Heart right ventricle (tissue), 16 donors: ENCODE results near the gene RFT1. TPM values are rescaled to one million over a fixed set of nuclear protein-coding genes. Genes with fewer than 3 reads are reported as not detected.

Experiments
- ATAC-seq, 8 donors: fragments of 200-7000 bp; cut with Tn5 transposase; one replicate each; pipeline ENCODE4 v1.9.1; 2020; ENCODE audit warnings: mild to moderate bottlenecking in 8 of 8, moderate library complexity in 8 of 8, moderate number of reproducible peaks in 1 of 8
- DNase-seq, 2 donors: peaks; one replicate each; pipeline ENCODE4 v3.0.0-alpha.2; 2020
- H3K27ac ChIP-seq, 10 donors: fragments of 200-600 bp; sonication (generic) in 2 of 10; one replicate each; pipeline versions ENCODE4 v1.5.0 to v1.8.0; 2020 to 2022; ENCODE audit warnings: mild to moderate bottlenecking in 3 of 10
- H3K27me3 ChIP-seq, 7 donors: fragments of 200-600 bp; one replicate each; pipeline ENCODE4 v1.8.0; 2021 to 2022; ENCODE audit warnings: mild to moderate bottlenecking in 2 of 7
- H3K36me3 ChIP-seq, 9 donors: fragments of 200-600 bp; sonication (generic) in 1 of 9; one replicate each; pipeline versions ENCODE4 v1.5.0 to v1.8.0; 2020 to 2022; ENCODE audit warnings: mild to moderate bottlenecking in 2 of 9
- H3K4me1 ChIP-seq, 9 donors: fragments of 200-600 bp; sonication (generic) in 1 of 9; one replicate each; pipeline versions ENCODE4 v1.5.0 to v1.8.0; 2020 to 2022; ENCODE audit warnings: mild to moderate bottlenecking in 4 of 9
- H3K4me3 ChIP-seq, 10 donors: fragments of 200-600 bp; sonication (generic) in 2 of 10; one replicate each; pipeline versions ENCODE4 v1.5.0 to v1.8.0; 2020 to 2022; ENCODE audit warnings: mild to moderate bottlenecking in 7 of 10, moderate library complexity in 2 of 10
- H3K9me3 ChIP-seq, 11 donors: fragments of 200-600 bp in 10 of 11; sonication (generic) in 2 of 11; one replicate each; pipeline versions ENCODE4 v1.5.0 to v1.8.0; 2013 to 2022; ENCODE audit warnings: mild to moderate bottlenecking in 2 of 11, control low read depth in 1 of 11, moderate library complexity in 1 of 11
- CTCF ChIP-seq, 9 donors: fragments of 200-600 bp; sonication (generic) in 2 of 9; IDR thresholded peaks; one replicate each; pipeline versions ENCODE4 v1.5.0 to v1.8.0; 2021 to 2022; ENCODE audit warnings: antibody characterized with exemption in 9 of 9, mild to moderate bottlenecking in 5 of 9, moderate library complexity in 1 of 9
- WGBS, 2 donors: extraction: QIAGEN DNeasy Blood & Tissue Kit; methylation state at CpG; one replicate each; pipeline ENCODE4 v1.1.7; 2013; ENCODE audit warnings: inconsistent platforms in 1 of 2; 5-methylcytosine and 5-hydroxymethylcytosine counted together
- intact Hi-C, 10 donors: fragments of 100-400 bp; cut with DNase I; formaldehyde crosslinking; loops; one replicate each; pipeline versions ENCODE4 v1.11.1 to v1.14.2; 2022
- polyA plus RNA-seq, 2 donors: library from polyadenylated mRNA; stranded (reverse); fragments of 200-250 nt; gene quantifications; one replicate each; pipeline ENCODE4 v1.2.3, GENCODE V29; 2013
- total RNA-seq, 10 donors: library from RNA; stranded (reverse); fragmentation: NEBNext Ultra II Directional in 3 of 10; extraction: Animal tissue kit (Norgen Biotek cat#: 25700) in 3 of 10; gene quantifications; one replicate each; pipeline versions ENCODE4 v1.2.1 to v1.2.4, GENCODE V29; 2021 to 2023
- donor health status: Arrhythmogenic right ventricular cardiomyopathy.
- donor health status: ischemic (EF 13 %, LVEDD 7.1; RV severe dilation, severe dysfunction).
- donor health status: healthy with polysubstance abuse.
- donor health status: DM: no; HTN: yes; CAD: no.
- donor health status: DM: no; HTN: no; CAD: no.
- donor health status: ischemic (EF 25% LVEDD 6.9; RV normal size, moderate dysfunction).
- donor health status: ischemic (EF 25% LVEDD 5.7; RV mildly dilated, moderate dysfunction).
- donor health status: healthy.
- donor health status: DM: yes; HTN: yes; CAD: no.
- donor health status: Ischemic cardiomyopathy.
- donor health status: ischemic (EF 35%, LVEDD 5.7; RV mildly dilated, moderate dysfunction).
- donor health status: nonischemic (EF 11% LVEDD 7.7; RV severe dilation, severe dysfunction).
- donor health status: DM: yes; HTN: yes; CAD: no.
- donor health status: PGD.
- donor health status: ischemic (EF 29% LVEDD 5.4; RV normal size, mild dysfunction).
- donor health status: nonischemic (EF 23%, LVEDD 6.1; RV moderate dilation, normal function).

The RFT1 gene
- total and polyA plus RNA-seq, 12 donors: 4.6 to 13.1 (median 9.1) TPM

GRCh38 chr3:53040351-53040820 is 89.8 kb downstream of the RFT1 start:
- H3K36me3 ChIP-seq: no peaks in the 10 kb centered on the region
- DNase-seq (no peak), ATAC-seq (no peak)
- peaks cover 0 to 45% (median 32%) of the 10 kb centered on the region in 9 donors for H3K4me1 ChIP-seq
- H3K27me3 ChIP-seq: no peaks in the 10 kb centered on the region
- intact Hi-C loops: loop anchor here in 2 of 10 donors (10.0 kb wide), 1 partner anchor 106 kb away; no protein-coding TSS in a partner anchor
- H3K4me3 ChIP-seq: no peak overlapping the region
- no peak overlapping the region for H3K27ac ChIP-seq
- H3K9me3 ChIP-seq: no peaks in the 10 kb centered on the region
- TF ChIP-seq CTCF (IDR thresholded peaks at IDR 0.05): no peak

GRCh38 chr3:53039376-53039752 is 90.9 kb downstream of the RFT1 start:
- H3K27ac ChIP-seq: no peak overlapping the region
- intact Hi-C loops: no loop called here
- H3K27me3 ChIP-seq: no peaks in the 10 kb centered on the region
- peaks cover 0 to 41% (median 28%) of the 10 kb centered on the region in 9 donors for H3K4me1 ChIP-seq
- H3K4me3 ChIP-seq: no peak overlapping the region
- no peaks in the 10 kb centered on the region for H3K9me3 ChIP-seq
- ATAC-seq (no peak), DNase-seq (no peak)
- no peaks in the 10 kb centered on the region for H3K36me3 ChIP-seq
- no peak for TF ChIP-seq CTCF (IDR thresholded peaks at IDR 0.05)
- 83 to 91% methylated on average over 2 of the region's 2 CpGs for WGBS, 2 donors

DNA sequence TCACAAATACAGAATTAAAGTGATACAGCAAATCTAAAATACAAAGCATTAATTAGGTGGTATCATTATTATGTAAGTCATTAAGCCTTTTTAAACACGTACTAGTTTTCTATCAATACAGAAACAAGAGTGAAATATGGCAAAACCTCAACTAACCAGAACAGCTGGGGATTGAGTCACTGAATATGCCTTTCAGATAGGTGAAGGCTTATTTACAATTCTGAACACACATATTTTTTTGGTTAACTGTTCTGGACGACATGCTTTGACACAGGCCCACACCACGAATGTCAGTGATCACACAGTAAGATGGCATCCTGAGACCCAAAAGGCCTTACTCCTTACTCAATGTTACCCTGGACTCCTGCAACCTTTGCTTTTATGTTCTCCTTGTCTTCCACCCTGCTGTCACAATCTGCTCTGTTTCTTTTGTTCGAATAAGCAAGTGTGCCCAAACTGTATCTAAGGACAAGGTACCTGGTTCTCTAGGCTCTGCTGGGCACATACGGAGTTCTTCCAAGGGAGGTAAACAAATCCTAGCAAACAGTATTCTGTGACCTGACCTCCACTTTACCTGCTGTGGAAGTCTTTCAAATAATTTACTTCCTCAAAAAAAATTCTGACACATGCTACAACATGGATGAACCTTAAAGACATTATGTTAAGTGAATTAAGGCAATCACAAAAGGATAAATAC is 91.4 kb downstream of the RFT1 start:
- Histone ChIP-seq H3K36me3 (no peaks in the 10 kb centered on the region), H3K4me3 (no peak overlapping the region), H3K27ac (no peak overlapping the region), H3K27me3 (no peaks in the 10 kb centered on the region), H3K4me1 (peaks cover 0 to 36% (median 23%) of the 10 kb centered on the region in 9 donors), H3K9me3 (no peaks in the 10 kb centered on the region)
- intact Hi-C loops: no loop called here
- TF ChIP-seq CTCF (IDR thresholded peaks at IDR 0.05): no peak
- 89 to 93% methylated on average over 5 of the region's 5 CpGs for WGBS, 2 donors
- DNase-seq (no peak), ATAC-seq (no peak)

Other genes with a start within 250 kb of the RFT1 start
- 1 to 10 TPM; 4.0 to 9.7 (median 7.3) TPM for gene STIMATE, start 232.9 kb downstream of the RFT1 start, total RNA-seq
- gene STIMATE, start 232.9 kb downstream of the RFT1 start, polyA plus RNA-seq: 1 to 10 TPM; 4.4 to 7.2 TPM
- gene SFMBT1, start 84.4 kb downstream of the RFT1 start, total RNA-seq: 10 to 100 TPM; 14.5 to 19.1 (median 17.1) TPM
- 1 to 10 TPM; 3.1 to 4.1 TPM for gene SFMBT1, start 84.4 kb downstream of the RFT1 start, polyA plus RNA-seq
- gene PRKCD, start 30.8 kb upstream of the RFT1 start, total RNA-seq: 10 to 100 TPM in 4 of 10 donors, 1 to 10 TPM in 6; 6.6 to 28.3 (median 7.7) TPM
- gene PRKCD, start 30.8 kb upstream of the RFT1 start, polyA plus RNA-seq: 10 to 100 TPM in 1 of 2 donors, 1 to 10 TPM in 1; 8.6 to 11.5 TPM
- 10 to 100 TPM; 16.5 to 81.8 (median 25.1) TPM for gene TKT, start 125.6 kb upstream of the RFT1 start, total RNA-seq
- 10 to 100 TPM; 54.6 to 91.4 TPM for gene TKT, start 125.6 kb upstream of the RFT1 start, polyA plus RNA-seq
- 10 to 100 TPM; 16.0 to 24.1 (median 19.5) TPM for gene DCP1A, start 217.1 kb upstream of the RFT1 start, total RNA-seq
- 1 to 10 TPM; 4.5 to 8.4 TPM for gene DCP1A, start 217.1 kb upstream of the RFT1 start, polyA plus RNA-seq